Right lobe of liver (tissue), 4 donors: Measurements from ENCODE around the gene PRXL2A.

Experiments
- POLR2A ChIP-seq: fragments of 450-650 bp; IDR thresholded peaks from one replicate; pipeline ENCODE4 v1.6.1; 2017; ENCODE audit warnings: antibody characterized with exemption, mild to moderate bottlenecking
- TF ChIP-seq, protein P1 (sequence below), 4 donors: fragments of 200-600 bp in 3 of 4; fragments of 450-650 bp in 1 of 4; IDR thresholded peaks; one replicate each; pipeline versions ENCODE4 v1.5.1 to v1.8.0; 2016 to 2022; ENCODE audit warnings: antibody characterized with exemption in 4 of 4, mild to moderate bottlenecking in 2 of 4
- donor health status: DM: no; HTN: no; CAD: no.
- donor health status: DM: no; HTN: no; CAD: no.
- donor health status: DM: no; HTN: yes; CAD: no.

- TF ChIP-seq, protein P1, sequence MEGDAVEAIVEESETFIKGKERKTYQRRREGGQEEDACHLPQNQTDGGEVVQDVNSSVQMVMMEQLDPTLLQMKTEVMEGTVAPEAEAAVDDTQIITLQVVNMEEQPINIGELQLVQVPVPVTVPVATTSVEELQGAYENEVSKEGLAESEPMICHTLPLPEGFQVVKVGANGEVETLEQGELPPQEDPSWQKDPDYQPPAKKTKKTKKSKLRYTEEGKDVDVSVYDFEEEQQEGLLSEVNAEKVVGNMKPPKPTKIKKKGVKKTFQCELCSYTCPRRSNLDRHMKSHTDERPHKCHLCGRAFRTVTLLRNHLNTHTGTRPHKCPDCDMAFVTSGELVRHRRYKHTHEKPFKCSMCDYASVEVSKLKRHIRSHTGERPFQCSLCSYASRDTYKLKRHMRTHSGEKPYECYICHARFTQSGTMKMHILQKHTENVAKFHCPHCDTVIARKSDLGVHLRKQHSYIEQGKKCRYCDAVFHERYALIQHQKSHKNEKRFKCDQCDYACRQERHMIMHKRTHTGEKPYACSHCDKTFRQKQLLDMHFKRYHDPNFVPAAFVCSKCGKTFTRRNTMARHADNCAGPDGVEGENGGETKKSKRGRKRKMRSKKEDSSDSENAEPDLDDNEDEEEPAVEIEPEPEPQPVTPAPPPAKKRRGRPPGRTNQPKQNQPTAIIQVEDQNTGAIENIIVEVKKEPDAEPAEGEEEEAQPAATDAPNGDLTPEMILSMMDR (IDR thresholded peaks at IDR 0.05): no peak
- TF ChIP-seq POLR2A: no peak
These were observed 58.5 kb downstream of the PRXL2A start for GRCh38 chr10:80466724-80467326.
